GM12878 (cell line): ENCODE data around the gene MOB2. TPM values are rescaled to one million over a fixed set of nuclear protein-coding genes. Genes with fewer than 3 reads are reported as not detected.

Experiments
- ATAC-seq: fragments of 200-7000 bp; cut with Tn5 transposase; 3 replicates; pipeline ENCODE4 v1.9.1; 2020; ENCODE audit warnings: mild to moderate bottlenecking, moderate library complexity
- BruUV-seq: library from RNA; stranded (reverse); fragments of 400-500 nt; replicated peaks from 2 replicates; lab custom pipeline; 2021; lab: Mats Ljungman, UMichigan
- CTCF ChIA-PET: fragments of 300-600 bp; sonication (Branson Sonifier 250); formaldehyde crosslinking; extraction: SDS; loops from one replicate; lab custom pipeline; 2021; ENCODE audit warnings: inconsistent platforms; lab: Yijun Ruan, JAX
- POLR2A ChIA-PET: fragments of 350-600 bp; formaldehyde crosslinking; extraction: SDS; loops from one replicate; lab custom pipeline; 2021; ENCODE audit warnings: inconsistent platforms; lab: Charles Lee
- RAD21 ChIA-PET: fragments of 300-600 bp; sonication (Branson Sonifier 250); formaldehyde crosslinking; loops from one replicate; lab custom pipeline; 2023; ENCODE audit warnings: antibody characterized with exemption; ENCODE audit not compliant: unreplicated experiment; lab: Charles Lee
- SMC1A ChIA-PET: fragments of 300-600 bp; sonication (Branson Sonifier 250); formaldehyde crosslinking; loops from one replicate; lab custom pipeline; 2023; ENCODE audit not compliant: unreplicated experiment, uncharacterized antibody; lab: Charles Lee
- DNase-seq: peaks from one replicate; pipeline ENCODE4 v3.0.0-alpha.2; 2011; ENCODE audit warnings: low read depth, low spot score
- FAIRE-seq: peaks from 3 replicates; lab custom pipeline; 2011; peaks lifted over from hg19 to GRCh38; lab: Jason Lieb, UNC
- H2AFZ ChIP-seq: 2 replicates; pipeline ENCODE4 v1.6.0; 2011; ENCODE audit warnings: low read depth, low read length, control low read depth; ENCODE audit not compliant: control insufficient read depth
- H3K27ac ChIP-seq: 2 replicates; pipeline ENCODE4 v1.5.1; 2011; ENCODE audit warnings: control low read depth; ENCODE audit not compliant: control insufficient read depth, insufficient read depth
- H3K27me3 ChIP-seq, 2 experiments: replicated peaks in 1 of 2; 2 replicates each; pipeline versions ENCODE4 v1.6.0 to v1.6.1; 2011; ENCODE audit warnings: low read length in 1 of 2; ENCODE audit not compliant: control insufficient read depth in 2 of 2, insufficient read depth in 2 of 2
- H3K36me3 ChIP-seq, 2 experiments: 2 replicates each; pipeline ENCODE4 v1.5.1; 2011; ENCODE audit warnings: low read length in 1 of 2; ENCODE audit not compliant: control insufficient read depth in 2 of 2, insufficient read depth in 2 of 2
- H3K4me1 ChIP-seq: 2 replicates; pipeline ENCODE4 v1.6.1; 2011; ENCODE audit warnings: mild to moderate bottlenecking, low read length, moderate library complexity, mixed read lengths; ENCODE audit not compliant: control insufficient read depth, insufficient read depth
- H3K4me2 ChIP-seq: 2 replicates; pipeline ENCODE4 v1.6.0; 2011; ENCODE audit warnings: control low read depth; ENCODE audit not compliant: control insufficient read depth, insufficient read depth
- H3K4me3 ChIP-seq: fragments of 200-600 bp; sonication (generic); 2 replicates; pipeline ENCODE4 v1.5.1; 2016
- H3K79me2 ChIP-seq: 2 replicates; pipeline ENCODE4 v1.6.0; 2011; ENCODE audit warnings: low read length; ENCODE audit not compliant: control insufficient read depth, insufficient read depth
- H3K9ac ChIP-seq: 2 replicates; pipeline ENCODE4 v1.8.0; 2011; ENCODE audit warnings: low read length, control low read depth, mixed read lengths; ENCODE audit not compliant: control insufficient read depth, insufficient read depth
- H3K9me3 ChIP-seq: replicated peaks from 3 replicates; pipeline ENCODE4 v1.5.1; 2011; ENCODE audit warnings: mild to moderate bottlenecking, low read length; ENCODE audit not compliant: control insufficient read depth, insufficient read depth
- H4K20me1 ChIP-seq: 2 replicates; pipeline ENCODE4 v1.6.0; 2011; ENCODE audit not compliant: control insufficient read depth, insufficient read depth
- ASH2L ChIP-seq: fragments of 300-600, 200-600 bp; sonication (generic); IDR thresholded peaks from 2 replicates; pipeline ENCODE4 v1.6.1; 2017; ENCODE audit warnings: low read depth, mild to moderate bottlenecking, borderline replicate concordance
- BHLHE40 ChIP-seq, 2 experiments: fragments of 450-650 bp in 1 of 2; IDR thresholded peaks; 2 replicates each; pipeline ENCODE4 v1.6.1; 2011 to 2017; ENCODE audit warnings: low read depth in 2 of 2, borderline replicate concordance in 1 of 2, improper control_type of control experiment in 1 of 2, low read length in 1 of 2, mild to moderate bottlenecking in 1 of 2
- CBFB ChIP-seq: IDR thresholded peaks from 2 replicates; pipeline ENCODE4 v1.6.1; 2016; ENCODE audit warnings: antibody characterized with exemption, low read depth
- MTA3 ChIP-seq: IDR thresholded peaks from 2 replicates; pipeline ENCODE4 v1.6.1; 2012; ENCODE audit warnings: low read length, inconsistent platforms, borderline replicate concordance
- SP1 ChIP-seq: IDR thresholded peaks from one replicate; pipeline ENCODE4 v1.6.1; 2011; ENCODE audit warnings: low read depth, low read length
- ZNF274 ChIP-seq: IDR thresholded peaks from one replicate; pipeline ENCODE4 v1.8.0; 2011; ENCODE audit not compliant: insufficient read length, insufficient read depth
- WGBS: methylation state at CpG from one replicate; pipeline ENCODE4 v1.1.6; 2016; ENCODE audit warnings: low lambda C conversion rate; ENCODE audit not compliant: insufficient replicate concordance, insufficient coverage; ENCODE audit errors: missing lambda C conversion rate; 5-methylcytosine and 5-hydroxymethylcytosine counted together
- in situ Hi-C: fragments of 300-500 bp; cut with MboI; formaldehyde crosslinking; loops from 9 replicates; pipeline ENCODE4 v1.14.3; 2018; ENCODE audit warnings: mixed read lengths
- intact Hi-C: fragments of 100-400 bp; cut with micrococcal nuclease; formaldehyde crosslinking; loops from one replicate; pipeline ENCODE4 v1.14.2; 2022; ENCODE audit not compliant: unreplicated experiment
- polyA plus RNA-seq, 11 experiments: library from polyadenylated mRNA; depleted of rRNA in 4 of 11; unstranded in 6 of 11; stranded (reverse) in 5 of 11; fragments of >200 nt; fragmentation: Nextera tagmentation in 4 of 11; fragmentation: Illumina TruSeq in 1 of 11; extraction: Ambion mirVana in 4 of 11; extraction: Trizol in 1 of 11; gene quantifications; 1 replicate in 1 of 11; 2 replicates in 10 of 11; pipeline versions ENCODE4 v1.2.1 to v1.2.3, GENCODE V29; 2011 to 2016; ENCODE audit warnings: inconsistent platforms in 2 of 11, missing spikeins in 2 of 11, low read depth in 1 of 11
- total RNA-seq, 4 experiments: library from RNA; depleted of rRNA in 3 of 4; stranded (reverse); fragments of >200 nt in 3 of 4; fragmentation: Illumina TruSeq in 1 of 4; extraction: Trizol in 1 of 4; gene quantifications; 2 replicates each; pipeline versions ENCODE4 v1.2.1 to v1.2.3, GENCODE V29; 2013 to 2021

MOB2 gene
- total and polyA plus RNA-seq, 10 of the 15 experiments (the other 5 are each of a cell fraction or from before 2014, with no cell fraction given): 0.10 to 34.6 (median 15.5) TPM

GRCh38 chr11:1482581-1483444 is 3.8 kb downstream of the MOB2 start:
- H3K9me3 ChIP-seq: no peaks in the 10 kb centered on the region
- ChIA-PET RAD21 (no interaction called here), POLR2A (no interaction called here), SMC1A (no interaction called here), CTCF (no interaction called here)
- H3K36me3 ChIP-seq: peaks cover 0 to 13% of the 10 kb centered on the region in 2 experiments; a peak in 2 of 4 replicates
- no peak overlapping the region for H3K4me2 ChIP-seq
- H4K20me1 ChIP-seq: no peaks in the 10 kb centered on the region; the same call in 1 of the 2 replicates
- no peak overlapping the region for H3K9ac ChIP-seq
- in situ Hi-C loops: no loop called here
- H2AFZ ChIP-seq: no peak overlapping the region
- DNase-seq (no peak), FAIRE-seq (no peak), ATAC-seq (no peak)
- H3K79me2 ChIP-seq: no peaks in the 10 kb centered on the region; the same call in none of the 2 replicates
- peaks cover 4% of the 10 kb centered on the region for H3K4me1 ChIP-seq
- WGBS: 92% methylated on average over 29 of the region's 32 CpGs
- H3K4me3 ChIP-seq: no peak overlapping the region
- H3K27me3 ChIP-seq: no peaks in the 10 kb centered on the region
- no peak overlapping the region for H3K27ac ChIP-seq
- no peak for TF ChIP-seq SP1
- no peak for TF ChIP-seq ZNF274
- no peak for TF ChIP-seq MTA3
- no peak for TF ChIP-seq ASH2L
- TF ChIP-seq BHLHE40 (IDR thresholded peaks at IDR 0.05; ENCODE audit: borderline replicate concordance in 1 of 2, low read depth in 2 of 2, low read length in 1 of 2): no peak
- TF ChIP-seq CBFB: no peak
- intact Hi-C loops: no loop called here
- no TSS peak for BruUV-seq
